Measurements from ENCODE around the gene TMEM52.

TMEM52 gene

GRCh38 chr1:1918901-1919303 is at the start of gene TMEM52:
Gene TMEM52 (minus strand): TSS chr1:1919279. CDS start chr1:1919265, 14 bp downstream.
- DNase-seq = no peak

GRCh38 chr1:1967879-1968278 is 48.8 kb upstream of the TMEM52 start:
- no peak for DNase-seq

- DNase-seq = no peak
These were observed 48.1 kb upstream of the TMEM52 start for GRCh38 chr1:1967151-1967550.

GRCh38 chr1:1966071-1966740 is 47.1 kb upstream of the TMEM52 start:
- DNase-seq = no peak

GRCh38 chr1:1965546-1965945 is 46.5 kb upstream of the TMEM52 start:
- no peak for DNase-seq

- no peak for DNase-seq
These were observed 45.7 kb upstream of the TMEM52 start for GRCh38 chr1:1964811-1965210.

GRCh38 chr1:1963570-1963969 is 44.5 kb upstream of the TMEM52 start:
- DNase-seq = no peak

GRCh38 chr1:1962752-1963151 is 43.7 kb upstream of the TMEM52 start:
- DNase-seq = no peak

- DNase-seq = no peak
These were observed 41.6 kb upstream of the TMEM52 start for GRCh38 chr1:1960480-1961196.

GRCh38 chr1:1959840-1960479 is 40.9 kb upstream of the TMEM52 start:
- peak; percentile 89 for DNase-seq

- DNase-seq = no peak
These were observed 40.4 kb upstream of the TMEM52 start for GRCh38 chr1:1959459-1959839.

- DNase-seq = no peak
These were observed 39.0 kb upstream of the TMEM52 start for GRCh38 chr1:1958071-1958541.

GRCh38 chr1:1957533-1957961 is 38.5 kb upstream of the TMEM52 start:
- no peak for DNase-seq

GRCh38 chr1:1956586-1957532 is 37.8 kb upstream of the TMEM52 start:
- no peak for DNase-seq

GRCh38 chr1:1956101-1956500 is 37.0 kb upstream of the TMEM52 start:
- DNase-seq = no peak

GRCh38 chr1:1955621-1956094 is 36.6 kb upstream of the TMEM52 start:
- DNase-seq = no peak

GRCh38 chr1:1954831-1955441 is 35.9 kb upstream of the TMEM52 start:
- DNase-seq = peak; percentile 45

- DNase-seq = no peak
These were observed 34.9 kb upstream of the TMEM52 start for GRCh38 chr1:1954015-1954414.

GRCh38 chr1:1950940-1951339 is 31.9 kb upstream of the TMEM52 start:
- no peak for DNase-seq

GRCh38 chr1:1948783-1949182 is 29.7 kb upstream of the TMEM52 start:
- no peak for DNase-seq

GRCh38 chr1:1947493-1947892 is 28.4 kb upstream of the TMEM52 start:
- DNase-seq = no peak

- DNase-seq = no peak
These were observed 27.5 kb upstream of the TMEM52 start for GRCh38 chr1:1946540-1946939.
